Pancreas (tissue), 10 donors: ENCODE data around the gene SSX2IP. TPM values are rescaled to one million over a fixed set of nuclear protein-coding genes. Genes with fewer than 3 reads are reported as not detected.
"Not testable (repeated sequence)": the region's sequence is repeated elsewhere in the genome, so short reads cannot be mapped to it uniquely, and the experiment has no call there.

ENCODE experiments used
- ATAC-seq, 4 donors: fragments of 200-7000 bp; cut with Tn5 transposase; one replicate each; pipeline versions ENCODE4 v1.8.0 to v1.9.1; 2020; ENCODE audit warnings: mild to moderate bottlenecking in 4 of 4, moderate library complexity in 4 of 4
- DNase-seq, 6 donors: peaks; one replicate each; pipeline ENCODE4 v3.0.0-alpha.2; 2020
- FAIRE-seq: peaks from 2 replicates; lab custom pipeline; 2012; peaks lifted over from hg19 to GRCh38; lab: Jason Lieb, UNC
- H3K27ac ChIP-seq, 4 donors: fragments of 200-600 bp; sonication (generic); 1 replicate in 3 of 4; 2 replicates in 1 of 4; pipeline versions ENCODE4 v1.5.0 to v1.8.0; 2020
- H3K27me3 ChIP-seq, 4 donors: fragments of 200-600 bp; one replicate each; pipeline ENCODE4 v1.8.0; 2021
- H3K36me3 ChIP-seq, 3 donors: fragments of 200-600 bp; sonication (generic) in 1 of 3; one replicate each; pipeline versions ENCODE4 v1.5.0 to v1.8.0; 2020 to 2021
- H3K4me1 ChIP-seq, 3 donors: fragments of 200-600 bp; one replicate each; pipeline ENCODE4 v1.8.0; 2021
- H3K4me3 ChIP-seq, 4 donors: fragments of 200-600 bp; sonication (generic) in 2 of 4; one replicate each; pipeline versions ENCODE4 v1.5.0 to v1.8.0; 2020 to 2021
- H3K9me3 ChIP-seq, 4 donors: fragments of 200-600 bp; one replicate each; pipeline ENCODE4 v1.8.0; 2021
- CTCF ChIP-seq, 4 donors: fragments of 200-600 bp; sonication (generic) in 3 of 4; IDR thresholded peaks; one replicate each; pipeline versions ENCODE4 v1.5.0 to v1.8.0; 2021; ENCODE audit warnings: antibody characterized with exemption in 4 of 4
- WGBS, 2 donors: extraction: QIAGEN DNeasy Blood & Tissue Kit; methylation state at CpG; one replicate each; pipeline ENCODE4 v1.1.7; 2013; 5-methylcytosine and 5-hydroxymethylcytosine counted together
- intact Hi-C, 3 donors: fragments of 100-400 bp; cut with DNase I; formaldehyde crosslinking; loops; one replicate each; pipeline versions ENCODE4 v1.11.1 to v1.14.2; 2022
- polyA plus RNA-seq, 2 donors: library from polyadenylated mRNA; stranded (reverse); fragments of 200-250 nt; gene quantifications; one replicate each; pipeline ENCODE4 v1.2.3, GENCODE V29; 2013
- total RNA-seq, 6 donors: library from RNA; stranded (reverse); fragmentation: NEBNext Ultra II Directional in 4 of 6; extraction: Animal tissue kit (Norgen Biotek cat#: 25700) in 4 of 6; gene quantifications; one replicate each; pipeline versions ENCODE4 v1.2.1 to v1.2.4, GENCODE V29; 2021 to 2023
- donor health status: healthy with polysubstance abuse.
- donor health status: DM: no; HTN: no; CAD: no; lungs with moderate emphysema.
- donor health status: DM: no; HTN: no; CAD: no.
- donor health status: control.
- donor health status: control.
- donor health status: Bipolar disorder and iron deficiency.
- donor health status: DM: yes; HTN: yes; CAD: no.
- donor health status: DM: no; HTN: no; CAD: no.
- donor health status: DM: no; HTN: no; CAD: no.
- donor health status: DM: yes; HTN: yes; CAD: no.

Gene SSX2IP
- total and polyA plus RNA-seq, 8 donors: 1.9 to 10.2 (median 5.3) TPM

GRCh38 chr1:84642774-84643173 is 47.5 kb downstream of the SSX2IP start:
- intact Hi-C loops: no loop called here
- no peaks in the 10 kb centered on the region for H3K9me3 ChIP-seq
- H3K4me1 ChIP-seq: peaks cover 0 to 4% (median 0%) of the 10 kb centered on the region in 3 donors
- FAIRE-seq (no peak), ATAC-seq (peak in 1 of 4 donors; percentile 30), DNase-seq (no peak)
- H3K36me3 ChIP-seq: no peaks in the 10 kb centered on the region
- H3K27ac ChIP-seq: no peak overlapping the region
- TF ChIP-seq CTCF (IDR thresholded peaks at IDR 0.05): no peak
- no peak overlapping the region for H3K4me3 ChIP-seq
- H3K27me3 ChIP-seq: no peaks in the 10 kb centered on the region

GRCh38 chr1:84639731-84640130 is 50.5 kb downstream of the SSX2IP start:
- H3K4me3 ChIP-seq, H3K9me3 ChIP-seq, DNase-seq, H3K27me3 ChIP-seq, intact Hi-C loops, H3K27ac ChIP-seq, H3K36me3 ChIP-seq, H3K4me1 ChIP-seq, ATAC-seq, FAIRE-seq: not testable (repeated sequence)
- WGBS, 2 donors: 80 to 83% methylated on average over 6 of the region's 6 CpGs

- H3K27ac ChIP-seq: no peak overlapping the region
- no peaks in the 10 kb centered on the region for H3K4me1 ChIP-seq
- no peak for TF ChIP-seq CTCF (IDR thresholded peaks at IDR 0.05)
- intact Hi-C loops: no loop called here
- no peaks in the 10 kb centered on the region for H3K9me3 ChIP-seq
- FAIRE-seq: no peak
- DNase-seq: no peak
- WGBS, 2 donors: 81 to 91% methylated on average over 2 of the region's 2 CpGs
- no peak for ATAC-seq
- H3K36me3 ChIP-seq: no peaks in the 10 kb centered on the region
- H3K4me3 ChIP-seq: no peak overlapping the region
- no peaks in the 10 kb centered on the region for H3K27me3 ChIP-seq
Observed at GRCh38 chr1:84635429-84635828, 54.8 kb downstream of the SSX2IP start.

- Histone ChIP-seq H3K4me3 (no peak overlapping the region), H3K9me3 (no peaks in the 10 kb centered on the region), H3K27ac (no peak overlapping the region), H3K4me1 (no peaks in the 10 kb centered on the region), H3K27me3 (no peaks in the 10 kb centered on the region), H3K36me3 (no peaks in the 10 kb centered on the region)
- TF ChIP-seq CTCF (IDR thresholded peaks at IDR 0.05): no peak
- WGBS, 2 donors: 64 to 71% methylated on average over 5 of the region's 5 CpGs
- intact Hi-C loops: no loop called here
- FAIRE-seq: no peak
- no peak for ATAC-seq
- no peak for DNase-seq
Observed at GRCh38 chr1:84634536-84635205, 55.6 kb downstream of the SSX2IP start.

GRCh38 chr1:84632673-84633434 is 57.4 kb downstream of the SSX2IP start:
- Histone ChIP-seq H3K4me1 (no peaks in the 10 kb centered on the region), H3K36me3 (no peaks in the 10 kb centered on the region), H3K27ac (no peak overlapping the region), H3K9me3 (no peaks in the 10 kb centered on the region), H3K27me3 (no peaks in the 10 kb centered on the region), H3K4me3 (no peak overlapping the region)
- 67 to 71% methylated on average over 2 of the region's 2 CpGs for WGBS, 2 donors
- ATAC-seq (peak in 3 of 4 donors; percentile 40 to 89 (median 71)), DNase-seq (no peak), FAIRE-seq (no peak)
- no peak for TF ChIP-seq CTCF (IDR thresholded peaks at IDR 0.05)
- intact Hi-C loops: no loop called here
